HepG2 (cell line): ENCODE data around the gene IQCH.

ENCODE experiments used
- CEBPB ChIP-seq: IDR thresholded peaks from 2 replicates; pipeline ENCODE4 v1.6.1; 2011; ENCODE audit warnings: low read depth, low read length, improper control_type of control experiment, borderline replicate concordance
- MTERF4 ChIP-seq: sonication (generic); formaldehyde crosslinking; IDR thresholded peaks from 2 replicates; pipeline ENCODE4 v1.8.0; 2023; ENCODE audit warnings: mild to moderate bottlenecking, missing genetic modification reagents
- TCF12 ChIP-seq, 2 experiments: fragments of 450-650 bp in 1 of 2; sonication (generic) in 1 of 2; formaldehyde crosslinking in 1 of 2; IDR thresholded peaks; 2 replicates each; pipeline versions ENCODE4 v1.6.1 to v1.8.0; 2017 to 2022; ENCODE audit warnings: antibody characterized with exemption in 1 of 2, mild to moderate bottlenecking in 1 of 2, missing genetic modification reagents in 1 of 2, moderate library complexity in 1 of 2
- ZNF598 ChIP-seq: sonication (generic); formaldehyde crosslinking; IDR thresholded peaks from 2 replicates; pipeline ENCODE4 v1.5.1; 2020; ENCODE audit warnings: mild to moderate bottlenecking, missing genetic modification reagents, borderline replicate concordance
- ZNF609 ChIP-seq: sonication (generic); formaldehyde crosslinking; IDR thresholded peaks from 2 replicates; pipeline ENCODE4 v1.4.0; 2020; ENCODE audit warnings: mild to moderate bottlenecking, missing genetic modification reagents, borderline replicate concordance
- ZNF687 ChIP-seq: sonication (generic); formaldehyde crosslinking; IDR thresholded peaks from 2 replicates; pipeline ENCODE4 v1.5.1; 2020; ENCODE audit warnings: mild to moderate bottlenecking, missing genetic modification reagents, moderate library complexity
- ZNF740 ChIP-seq: sonication (generic); formaldehyde crosslinking; IDR thresholded peaks from 2 replicates; pipeline ENCODE4 v1.4.0; 2020; ENCODE audit warnings: missing genetic modification reagents
- TF ChIP-seq, protein P1 (sequence below): sonication (generic); formaldehyde crosslinking; IDR thresholded peaks from 2 replicates; pipeline ENCODE4 v1.4.0; 2020; ENCODE audit warnings: mild to moderate bottlenecking, missing genetic modification reagents

DNA sequence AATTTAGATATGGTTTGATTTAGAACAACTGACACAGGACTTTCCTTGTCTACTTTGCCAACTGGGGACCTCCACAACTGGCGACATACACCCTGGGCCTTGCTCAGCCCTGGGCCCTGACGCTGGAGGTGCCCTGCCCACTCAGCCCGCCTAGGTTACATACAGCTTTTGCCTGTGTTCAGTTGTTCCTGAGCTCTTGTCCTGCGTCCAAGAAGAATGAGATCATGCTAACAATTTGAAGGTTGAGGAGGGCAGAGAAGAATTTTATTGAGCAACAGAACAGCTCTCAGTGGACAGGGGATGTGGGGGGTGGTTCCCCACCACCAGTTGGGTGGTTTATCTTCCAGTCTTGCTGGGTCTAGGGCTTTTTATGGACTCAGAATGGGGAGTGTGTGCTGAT is 67.9 kb downstream of the IQCH start:
- TF ChIP-seq TCF12 (IDR thresholded peaks at IDR 0.05) (no peak), TCF12 (CRISPR knock-in tag; IDR thresholded peaks at IDR 0.05) (no peak), ZNF740 (no peak), CEBPB (no peak), ZNF687 (CRISPR knock-in tag) (no peak), ZNF598 (CRISPR knock-in tag) (no peak), ZNF609 (CRISPR knock-in tag) (no peak), MTERF4 (CRISPR knock-in tag) (no peak)
- TF ChIP-seq, protein P1, sequence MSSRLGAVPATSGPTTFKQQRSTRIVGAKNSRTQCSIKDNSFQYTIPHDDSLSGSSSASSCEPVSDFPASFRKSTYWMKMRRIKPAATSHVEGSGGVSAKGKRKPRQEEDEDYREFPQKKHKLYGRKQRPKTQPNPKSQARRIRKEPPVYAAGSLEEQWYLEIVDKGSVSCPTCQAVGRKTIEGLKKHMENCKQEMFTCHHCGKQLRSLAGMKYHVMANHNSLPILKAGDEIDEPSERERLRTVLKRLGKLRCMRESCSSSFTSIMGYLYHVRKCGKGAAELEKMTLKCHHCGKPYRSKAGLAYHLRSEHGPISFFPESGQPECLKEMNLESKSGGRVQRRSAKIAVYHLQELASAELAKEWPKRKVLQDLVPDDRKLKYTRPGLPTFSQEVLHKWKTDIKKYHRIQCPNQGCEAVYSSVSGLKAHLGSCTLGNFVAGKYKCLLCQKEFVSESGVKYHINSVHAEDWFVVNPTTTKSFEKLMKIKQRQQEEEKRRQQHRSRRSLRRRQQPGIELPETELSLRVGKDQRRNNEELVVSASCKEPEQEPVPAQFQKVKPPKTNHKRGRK: no peak
